SK-N-SH treated with all-trans-retinoic acid at 6 μM for 48 hours (cell line): Measurements from ENCODE around the gene NRXN2.
A peak's percentile ranks its signal among the peaks of the same experiment; 100 is the strongest.

Experiments
- ATAC-seq: fragments of 200-7000 bp; cut with Tn5 transposase; 3 replicates; pipeline ENCODE4 v1.9.1; 2020; ENCODE audit warnings: mild to moderate bottlenecking, moderate library complexity
- ARNTL ChIP-seq: fragments of 450-650 bp; formaldehyde crosslinking; IDR thresholded peaks from 2 replicates; pipeline ENCODE4 v1.5.0; 2020; ENCODE audit warnings: low read depth, mild to moderate bottlenecking, moderate library complexity, borderline replicate concordance
- BACH2 ChIP-seq: fragments of 250-450 bp; sonication (Bioruptor Pico); IDR thresholded peaks from 2 replicates; pipeline ENCODE4 v1.9.0; 2021; ENCODE audit warnings: mild to moderate bottlenecking, borderline replicate concordance
- CSDC2 ChIP-seq: fragments of 250-450 bp; sonication (Bioruptor Pico); IDR thresholded peaks from 2 replicates; pipeline ENCODE4 v1.5.0; 2020; ENCODE audit warnings: mild to moderate bottlenecking, moderate library complexity
- ESRRG ChIP-seq: fragments of 250-450 bp; sonication (Bioruptor Pico); IDR thresholded peaks from 2 replicates; pipeline ENCODE4 v1.6.1; 2021; ENCODE audit warnings: mild to moderate bottlenecking
- GLIS3 ChIP-seq: fragments of 250-450 bp; sonication (Bioruptor Pico); IDR thresholded peaks from 2 replicates; pipeline ENCODE4 v1.5.0; 2020; ENCODE audit warnings: mild to moderate bottlenecking, moderate library complexity
- ISL1 ChIP-seq: fragments of 250-450 bp; sonication (Bioruptor Pico); IDR thresholded peaks from 2 replicates; pipeline ENCODE4 v2.1.2; 2022; ENCODE audit warnings: mild to moderate bottlenecking, moderate library complexity
- OSR1 ChIP-seq: fragments of 250-450 bp; sonication (Bioruptor Pico); IDR thresholded peaks from 2 replicates; pipeline ENCODE4 v1.8.0; 2022; ENCODE audit warnings: moderate library complexity, mild to moderate bottlenecking, inconsistent platforms
- PPARA ChIP-seq: fragments of 250-450 bp; sonication (Bioruptor Pico); IDR thresholded peaks from 2 replicates; pipeline ENCODE4 v1.5.0; 2020; ENCODE audit warnings: mild to moderate bottlenecking, borderline replicate concordance
- RARB ChIP-seq: fragments of 250-450 bp; sonication (Bioruptor Pico); IDR thresholded peaks from 2 replicates; pipeline ENCODE4 v1.8.0; 2021; ENCODE audit warnings: mild to moderate bottlenecking, moderate library complexity
- SNAI2 ChIP-seq: fragments of 250-450 bp; sonication (Bioruptor Pico); IDR thresholded peaks from 2 replicates; pipeline ENCODE4 v1.5.0; 2020; ENCODE audit warnings: mild to moderate bottlenecking, moderate library complexity
- TCF4 ChIP-seq: fragments of 250-450 bp; sonication (Bioruptor Pico); IDR thresholded peaks from 2 replicates; pipeline ENCODE4 v1.8.0; 2021; ENCODE audit warnings: mild to moderate bottlenecking, moderate library complexity, borderline replicate concordance
- TOX ChIP-seq: fragments of 250-450 bp; sonication (Bioruptor Pico); IDR thresholded peaks from 2 replicates; pipeline ENCODE4 v1.8.0; 2021; ENCODE audit warnings: mild to moderate bottlenecking, moderate library complexity, borderline replicate concordance
- ZFP30 ChIP-seq: fragments of 450-650 bp; formaldehyde crosslinking; IDR thresholded peaks from 2 replicates; pipeline ENCODE4 v1.5.0; 2022; ENCODE audit warnings: mild to moderate bottlenecking, moderate library complexity
- ZNF565 ChIP-seq: fragments of 450-650 bp; formaldehyde crosslinking; conservative IDR thresholded peaks from 2 replicates; pipeline ENCODE4 v1.5.0; 2020; ENCODE audit warnings: low read depth, mild to moderate bottlenecking, moderate library complexity
- ZNF8 ChIP-seq: fragments of 450-650 bp; formaldehyde crosslinking; IDR thresholded peaks from 2 replicates; pipeline ENCODE4 v1.5.0; 2020; ENCODE audit warnings: mild to moderate bottlenecking, moderate library complexity
- TF ChIP-seq, protein P1 (sequence below): fragments of 250-450 bp; sonication (Bioruptor Pico); IDR thresholded peaks from 2 replicates; pipeline ENCODE4 v1.5.1; 2021; ENCODE audit warnings: mild to moderate bottlenecking, moderate library complexity
- TF ChIP-seq, protein P2 (sequence below): fragments of 250-450 bp; sonication (Bioruptor Pico); IDR thresholded peaks from 2 replicates; pipeline ENCODE4 v1.8.0; 2021; ENCODE audit warnings: low read depth, mild to moderate bottlenecking, moderate library complexity, borderline replicate concordance
- TF ChIP-seq, protein P3 (sequence below): fragments of 250-450 bp; sonication (Bioruptor Pico); IDR thresholded peaks from 2 replicates; pipeline ENCODE4 v1.5.1; 2020; ENCODE audit warnings: low read depth, mild to moderate bottlenecking, moderate library complexity
- TF ChIP-seq, protein P4 (sequence below): fragments of 250-450 bp; sonication (Bioruptor Pico); IDR thresholded peaks from 2 replicates; pipeline ENCODE4 v1.5.0; 2020; ENCODE audit warnings: mild to moderate bottlenecking, moderate library complexity

The NRXN2 gene

DNA sequence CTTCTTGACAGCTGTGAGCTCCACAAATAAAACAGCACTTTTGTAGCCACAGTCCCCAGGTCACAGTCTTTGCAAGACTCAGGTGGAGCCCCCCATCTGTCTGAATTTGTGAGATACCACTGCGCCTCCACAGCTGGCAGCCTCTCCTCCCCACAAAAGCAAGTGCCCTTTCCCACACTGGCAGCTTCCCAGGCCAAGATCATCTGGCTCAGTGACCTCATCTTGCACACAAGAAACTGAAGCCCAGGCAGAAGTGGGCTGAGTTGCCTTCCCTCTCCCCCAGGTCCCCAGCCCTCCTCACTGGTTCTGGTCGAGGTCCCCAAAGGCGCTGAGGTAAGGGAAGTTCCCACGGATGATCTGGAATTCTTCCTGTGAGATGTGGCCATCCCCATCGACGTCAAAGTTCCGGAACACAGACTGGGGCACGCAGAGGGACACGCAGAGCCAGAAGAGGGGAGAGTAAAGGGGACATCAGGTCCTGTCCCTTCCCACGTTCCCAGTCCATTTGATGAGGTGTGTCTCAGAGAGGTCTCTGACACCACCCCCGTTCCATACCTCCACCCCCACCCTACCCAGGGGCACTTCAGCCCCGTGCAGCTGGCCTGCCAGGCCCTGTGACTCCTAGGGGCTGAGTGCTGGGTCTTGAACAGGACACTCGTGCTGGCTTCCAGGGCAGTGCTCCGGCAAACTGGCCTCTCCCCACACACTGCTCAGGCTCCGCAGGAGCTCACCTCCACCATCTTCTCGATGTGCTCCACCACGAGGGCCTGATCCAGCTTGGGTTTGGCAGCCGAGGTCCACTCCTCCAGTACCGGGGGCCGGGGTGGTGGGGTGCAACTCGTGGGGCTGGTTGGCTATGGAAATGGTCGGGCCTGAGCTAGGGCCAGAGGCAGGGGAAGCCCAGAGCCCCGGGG lies 12.1 kb upstream of the NRXN2 start (continued):
- TF ChIP-seq, protein P1, sequence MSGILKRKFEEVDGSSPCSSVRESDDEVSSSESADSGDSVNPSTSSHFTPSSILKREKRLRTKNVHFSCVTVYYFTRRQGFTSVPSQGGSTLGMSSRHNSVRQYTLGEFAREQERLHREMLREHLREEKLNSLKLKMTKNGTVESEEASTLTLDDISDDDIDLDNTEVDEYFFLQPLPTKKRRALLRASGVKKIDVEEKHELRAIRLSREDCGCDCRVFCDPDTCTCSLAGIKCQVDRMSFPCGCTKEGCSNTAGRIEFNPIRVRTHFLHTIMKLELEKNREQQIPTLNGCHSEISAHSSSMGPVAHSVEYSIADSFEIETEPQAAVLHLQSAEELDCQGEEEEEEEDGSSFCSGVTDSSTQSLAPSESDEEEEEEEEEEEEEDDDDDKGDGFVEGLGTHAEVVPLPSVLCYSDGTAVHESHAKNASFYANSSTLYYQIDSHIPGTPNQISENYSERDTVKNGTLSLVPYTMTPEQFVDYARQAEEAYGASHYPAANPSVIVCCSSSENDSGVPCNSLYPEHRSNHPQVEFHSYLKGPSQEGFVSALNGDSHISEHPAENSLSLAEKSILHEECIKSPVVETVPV (CRISPR knock-in tag): no peak

DNA sequence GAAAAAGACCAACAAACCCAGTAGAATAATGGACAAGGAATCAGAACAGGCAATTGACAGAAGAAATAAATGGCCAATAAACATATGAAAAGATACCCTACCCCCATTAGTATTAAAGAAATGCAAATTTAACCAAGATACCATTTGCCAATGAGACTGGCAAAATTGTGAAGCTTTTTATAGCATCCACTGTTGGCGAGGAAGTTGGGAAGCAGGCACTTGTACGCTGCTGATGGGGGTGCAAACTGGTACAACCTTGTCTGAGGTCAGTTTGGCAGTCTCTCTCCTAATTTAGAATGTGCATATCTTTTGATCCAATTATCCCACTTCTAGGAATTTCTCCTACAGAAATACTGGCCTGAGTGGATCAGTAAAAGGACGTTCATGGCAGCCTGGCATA lies 8.6 kb upstream of the NRXN2 start:
- ATAC-seq: no peak
- TF ChIP-seq ZFP30 (CRISPR knock-in tag) (no peak), RARB (CRISPR knock-in tag) (no peak), PPARA (CRISPR knock-in tag) (no peak), CSDC2 (CRISPR knock-in tag) (no peak), ZNF565 (CRISPR knock-in tag) (no peak), ESRRG (CRISPR knock-in tag) (no peak), BACH2 (no peak), ZNF8 (CRISPR knock-in tag) (no peak), TOX (CRISPR knock-in tag) (no peak), ARNTL (CRISPR knock-in tag) (no peak), ISL1 (CRISPR knock-in tag) (no peak), TCF4 (CRISPR knock-in tag) (no peak), OSR1 (CRISPR knock-in tag) (no peak)
- TF ChIP-seq, protein P2, sequence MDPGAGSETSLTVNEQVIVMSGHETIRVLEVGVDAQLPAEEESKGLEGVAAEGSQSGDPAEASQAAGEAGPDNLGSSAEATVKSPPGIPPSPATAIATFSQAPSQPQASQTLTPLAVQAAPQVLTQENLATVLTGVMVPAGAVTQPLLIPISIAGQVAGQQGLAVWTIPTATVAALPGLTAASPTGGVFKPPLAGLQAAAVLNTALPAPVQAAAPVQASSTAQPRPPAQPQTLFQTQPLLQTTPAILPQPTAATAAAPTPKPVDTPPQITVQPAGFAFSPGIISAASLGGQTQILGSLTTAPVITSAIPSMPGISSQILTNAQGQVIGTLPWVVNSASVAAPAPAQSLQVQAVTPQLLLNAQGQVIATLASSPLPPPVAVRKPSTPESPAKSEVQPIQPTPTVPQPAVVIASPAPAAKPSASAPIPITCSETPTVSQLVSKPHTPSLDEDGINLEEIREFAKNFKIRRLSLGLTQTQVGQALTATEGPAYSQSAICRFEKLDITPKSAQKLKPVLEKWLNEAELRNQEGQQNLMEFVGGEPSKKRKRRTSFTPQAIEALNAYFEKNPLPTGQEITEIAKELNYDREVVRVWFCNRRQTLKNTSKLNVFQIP (CRISPR knock-in tag): no peak
- TF ChIP-seq, protein P1 (CRISPR knock-in tag): no peak

DNA sequence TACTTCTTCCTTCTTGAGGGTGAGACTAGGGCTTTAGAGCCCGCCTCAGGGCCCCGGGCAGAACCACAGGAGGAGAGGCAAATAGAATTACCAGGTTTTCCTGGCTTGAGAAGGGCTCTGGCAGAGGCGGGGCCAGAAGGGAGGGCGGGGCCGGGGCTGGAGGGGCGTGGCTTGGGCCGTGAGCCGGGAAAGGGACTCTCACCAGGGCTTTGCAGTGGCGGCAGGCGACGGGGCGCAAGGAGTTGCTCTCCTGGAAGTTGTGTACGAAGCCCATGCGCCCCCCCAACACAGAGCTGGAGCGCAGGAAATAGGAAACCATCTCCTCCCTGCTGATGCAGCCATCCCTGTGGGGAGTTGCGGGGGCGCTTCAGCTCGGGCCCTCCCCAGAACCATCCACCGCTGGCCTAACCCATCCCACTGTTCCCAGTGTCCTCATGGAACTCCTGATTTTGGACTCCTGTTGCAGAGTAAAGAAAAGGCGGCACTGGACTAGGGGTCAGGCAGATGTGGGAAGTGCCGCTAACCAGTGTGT lies 6.9 kb upstream of the NRXN2 start:
- ATAC-seq: peak; percentile 69

DNA sequence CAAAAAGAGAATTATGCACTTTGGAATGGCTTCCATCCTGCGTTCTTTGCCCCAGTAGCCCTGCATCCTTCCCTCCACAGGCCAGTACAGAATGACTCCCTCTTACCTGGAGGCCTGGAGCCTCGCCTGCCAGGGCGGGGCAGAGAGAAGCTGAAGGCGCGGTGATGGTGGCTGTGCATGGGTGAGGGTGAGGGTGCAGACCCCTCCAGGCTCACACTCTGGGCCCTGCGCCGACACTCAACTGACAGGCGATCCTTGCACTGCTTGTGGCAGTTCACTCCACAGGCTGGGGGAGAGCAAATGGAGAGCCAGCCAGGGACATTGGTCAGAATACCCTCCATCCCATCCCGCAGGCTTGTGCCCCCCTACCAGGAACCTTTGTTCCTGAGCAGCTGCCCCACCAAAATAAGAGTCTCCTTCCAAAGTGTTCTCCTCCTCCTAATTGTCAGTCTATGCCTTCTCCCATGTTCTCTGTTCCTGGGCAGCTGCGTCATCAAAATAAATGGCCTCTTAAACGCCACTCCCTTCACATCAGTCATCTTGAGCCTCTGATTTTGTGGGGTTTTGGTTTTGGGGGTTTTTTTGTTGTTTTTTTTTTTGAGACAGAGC lies 5.9 kb upstream of the NRXN2 start:
- ATAC-seq: no peak
- TF ChIP-seq BACH2: no peak
- no peak for TF ChIP-seq CSDC2 (CRISPR knock-in tag)

More for the DNA sequence above, 6.9 kb upstream of the NRXN2 start:
- TF ChIP-seq ZFP30 (CRISPR knock-in tag) (no peak), PPARA (CRISPR knock-in tag) (no peak), TCF4 (CRISPR knock-in tag) (no peak), SNAI2 (no peak), ARNTL (CRISPR knock-in tag) (no peak), ZNF8 (CRISPR knock-in tag) (no peak)
- TF ChIP-seq, protein P3, sequence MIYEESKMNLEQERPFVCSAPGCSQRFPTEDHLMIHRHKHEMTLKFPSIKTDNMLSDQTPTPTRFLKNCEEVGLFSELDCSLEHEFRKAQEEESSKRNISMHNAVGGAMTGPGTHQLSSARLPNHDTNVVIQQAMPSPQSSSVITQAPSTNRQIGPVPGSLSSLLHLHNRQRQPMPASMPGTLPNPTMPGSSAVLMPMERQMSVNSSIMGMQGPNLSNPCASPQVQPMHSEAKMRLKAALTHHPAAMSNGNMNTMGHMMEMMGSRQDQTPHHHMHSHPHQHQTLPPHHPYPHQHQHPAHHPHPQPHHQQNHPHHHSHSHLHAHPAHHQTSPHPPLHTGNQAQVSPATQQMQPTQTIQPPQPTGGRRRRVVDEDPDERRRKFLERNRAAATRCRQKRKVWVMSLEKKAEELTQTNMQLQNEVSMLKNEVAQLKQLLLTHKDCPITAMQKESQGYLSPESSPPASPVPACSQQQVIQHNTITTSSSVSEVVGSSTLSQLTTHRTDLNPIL (CRISPR knock-in tag): no peak
- TF ChIP-seq, all 23 proteins: peak for 0

DNA sequence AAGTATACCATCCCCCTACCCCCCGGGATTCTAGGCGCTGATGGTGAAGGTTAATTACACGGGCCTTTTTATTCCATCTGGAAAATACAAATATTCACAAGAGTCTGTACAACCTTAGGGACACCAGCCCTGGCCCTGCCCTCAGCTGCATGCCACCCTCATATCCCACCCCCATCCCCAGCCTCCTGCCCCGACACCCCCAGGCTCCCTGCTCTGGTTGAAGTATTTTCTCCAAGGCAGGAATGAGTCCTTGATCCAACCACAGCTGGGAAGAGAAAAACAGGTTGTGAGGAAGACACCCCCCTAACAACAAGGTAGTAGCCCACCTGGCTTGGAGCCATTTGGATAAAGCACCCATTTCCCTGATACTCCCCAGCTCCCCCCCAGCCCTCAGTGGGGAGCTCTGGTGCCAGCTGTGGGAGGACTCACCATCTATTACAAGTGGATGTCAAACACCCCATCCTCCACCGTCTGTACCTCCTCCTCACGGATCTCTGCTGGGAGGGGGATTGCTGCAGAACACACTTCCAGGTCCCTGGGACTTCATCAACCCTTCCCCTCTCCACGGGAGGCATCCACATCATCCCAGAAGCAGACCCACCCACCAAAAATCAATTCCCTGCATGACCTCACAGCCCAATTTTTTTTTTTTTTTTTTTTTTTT lies 4.0 kb upstream of the NRXN2 start:
- no peak for TF ChIP-seq OSR1 (CRISPR knock-in tag)
- TF ChIP-seq GLIS3 (CRISPR knock-in tag): no peak
- TF ChIP-seq, protein P4, sequence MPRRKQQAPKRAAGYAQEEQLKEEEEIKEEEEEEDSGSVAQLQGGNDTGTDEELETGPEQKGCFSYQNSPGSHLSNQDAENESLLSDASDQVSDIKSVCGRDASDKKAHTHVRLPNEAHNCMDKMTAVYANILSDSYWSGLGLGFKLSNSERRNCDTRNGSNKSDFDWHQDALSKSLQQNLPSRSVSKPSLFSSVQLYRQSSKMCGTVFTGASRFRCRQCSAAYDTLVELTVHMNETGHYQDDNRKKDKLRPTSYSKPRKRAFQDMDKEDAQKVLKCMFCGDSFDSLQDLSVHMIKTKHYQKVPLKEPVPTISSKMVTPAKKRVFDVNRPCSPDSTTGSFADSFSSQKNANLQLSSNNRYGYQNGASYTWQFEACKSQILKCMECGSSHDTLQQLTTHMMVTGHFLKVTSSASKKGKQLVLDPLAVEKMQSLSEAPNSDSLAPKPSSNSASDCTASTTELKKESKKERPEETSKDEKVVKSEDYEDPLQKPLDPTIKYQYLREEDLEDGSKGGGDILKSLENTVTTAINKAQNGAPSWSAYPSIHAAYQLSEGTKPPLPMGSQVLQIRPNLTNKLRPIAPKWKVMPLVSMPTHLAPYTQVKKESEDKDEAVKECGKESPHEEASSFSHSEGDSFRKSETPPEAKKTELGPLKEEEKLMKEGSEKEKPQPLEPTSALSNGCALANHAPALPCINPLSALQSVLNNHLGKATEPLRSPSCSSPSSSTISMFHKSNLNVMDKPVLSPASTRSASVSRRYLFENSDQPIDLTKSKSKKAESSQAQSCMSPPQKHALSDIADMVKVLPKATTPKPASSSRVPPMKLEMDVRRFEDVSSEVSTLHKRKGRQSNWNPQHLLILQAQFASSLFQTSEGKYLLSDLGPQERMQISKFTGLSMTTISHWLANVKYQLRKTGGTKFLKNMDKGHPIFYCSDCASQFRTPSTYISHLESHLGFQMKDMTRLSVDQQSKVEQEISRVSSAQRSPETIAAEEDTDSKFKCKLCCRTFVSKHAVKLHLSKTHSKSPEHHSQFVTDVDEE (CRISPR knock-in tag): no peak
- TF ChIP-seq, all 23 proteins: peak for 0
- no peak for ATAC-seq
